Heart right ventricle (tissue), 16 donors: ENCODE measurements around the gene CASKIN1. TPM values are rescaled to one million over a fixed set of nuclear protein-coding genes. Genes with fewer than 3 reads are reported as not detected.

Experiments used
- ATAC-seq, 8 donors: fragments of 200-7000 bp; cut with Tn5 transposase; one replicate each; pipeline ENCODE4 v1.9.1; 2020; ENCODE audit warnings: mild to moderate bottlenecking in 8 of 8, moderate library complexity in 8 of 8, moderate number of reproducible peaks in 1 of 8
- DNase-seq, 2 donors: peaks; one replicate each; pipeline ENCODE4 v3.0.0-alpha.2; 2020
- H3K27ac ChIP-seq, 10 donors: fragments of 200-600 bp; sonication (generic) in 2 of 10; one replicate each; pipeline versions ENCODE4 v1.5.0 to v1.8.0; 2020 to 2022; ENCODE audit warnings: mild to moderate bottlenecking in 3 of 10
- H3K27me3 ChIP-seq, 7 donors: fragments of 200-600 bp; one replicate each; pipeline ENCODE4 v1.8.0; 2021 to 2022; ENCODE audit warnings: mild to moderate bottlenecking in 2 of 7
- H3K36me3 ChIP-seq, 9 donors: fragments of 200-600 bp; sonication (generic) in 1 of 9; one replicate each; pipeline versions ENCODE4 v1.5.0 to v1.8.0; 2020 to 2022; ENCODE audit warnings: mild to moderate bottlenecking in 2 of 9
- H3K4me1 ChIP-seq, 9 donors: fragments of 200-600 bp; sonication (generic) in 1 of 9; one replicate each; pipeline versions ENCODE4 v1.5.0 to v1.8.0; 2020 to 2022; ENCODE audit warnings: mild to moderate bottlenecking in 4 of 9
- H3K4me3 ChIP-seq, 10 donors: fragments of 200-600 bp; sonication (generic) in 2 of 10; one replicate each; pipeline versions ENCODE4 v1.5.0 to v1.8.0; 2020 to 2022; ENCODE audit warnings: mild to moderate bottlenecking in 7 of 10, moderate library complexity in 2 of 10
- H3K9me3 ChIP-seq, 11 donors: fragments of 200-600 bp in 10 of 11; sonication (generic) in 2 of 11; one replicate each; pipeline versions ENCODE4 v1.5.0 to v1.8.0; 2013 to 2022; ENCODE audit warnings: mild to moderate bottlenecking in 2 of 11, control low read depth in 1 of 11, moderate library complexity in 1 of 11
- WGBS, 2 donors: extraction: QIAGEN DNeasy Blood & Tissue Kit; methylation state at CpG; one replicate each; pipeline ENCODE4 v1.1.7; 2013; ENCODE audit warnings: inconsistent platforms in 1 of 2; 5-methylcytosine and 5-hydroxymethylcytosine counted together
- intact Hi-C, 10 donors: fragments of 100-400 bp; cut with DNase I; formaldehyde crosslinking; loops; one replicate each; pipeline versions ENCODE4 v1.11.1 to v1.14.2; 2022
- long read RNA-seq, 3 donors: library from polyadenylated mRNA; unstranded; transcript quantifications; one replicate each; pipeline ENCODE4 v2.0.0, GENCODE V29; 2020 to 2021
- polyA plus RNA-seq, 2 donors: library from polyadenylated mRNA; stranded (reverse); fragments of 200-250 nt; gene quantifications; one replicate each; pipeline ENCODE4 v1.2.3, GENCODE V29; 2013
- total RNA-seq, 10 donors: library from RNA; stranded (reverse); fragmentation: NEBNext Ultra II Directional in 3 of 10; extraction: Animal tissue kit (Norgen Biotek cat#: 25700) in 3 of 10; gene quantifications; one replicate each; pipeline versions ENCODE4 v1.2.1 to v1.2.4, GENCODE V29; 2021 to 2023
- TF ChIP-seq, protein P1 (sequence below), 9 donors: fragments of 200-600 bp; sonication (generic) in 2 of 9; IDR thresholded peaks; one replicate each; pipeline versions ENCODE4 v1.5.0 to v1.8.0; 2021 to 2022; ENCODE audit warnings: antibody characterized with exemption in 9 of 9, mild to moderate bottlenecking in 5 of 9, moderate library complexity in 1 of 9
- donor health status: Arrhythmogenic right ventricular cardiomyopathy.
- donor health status: ischemic (EF 13 %, LVEDD 7.1; RV severe dilation, severe dysfunction).
- donor health status: healthy with polysubstance abuse.
- donor health status: DM: no; HTN: yes; CAD: no.
- donor health status: DM: no; HTN: no; CAD: no.
- donor health status: ischemic (EF 25% LVEDD 6.9; RV normal size, moderate dysfunction).
- donor health status: ischemic (EF 25% LVEDD 5.7; RV mildly dilated, moderate dysfunction).
- donor health status: healthy.
- donor health status: DM: yes; HTN: yes; CAD: no.
- donor health status: Ischemic cardiomyopathy.
- donor health status: ischemic (EF 35%, LVEDD 5.7; RV mildly dilated, moderate dysfunction).
- donor health status: nonischemic (EF 11% LVEDD 7.7; RV severe dilation, severe dysfunction).
- donor health status: DM: yes; HTN: yes; CAD: no.
- donor health status: PGD.
- donor health status: ischemic (EF 29% LVEDD 5.4; RV normal size, mild dysfunction).
- donor health status: nonischemic (EF 23%, LVEDD 6.1; RV moderate dilation, normal function).

The CASKIN1 gene, protein sequence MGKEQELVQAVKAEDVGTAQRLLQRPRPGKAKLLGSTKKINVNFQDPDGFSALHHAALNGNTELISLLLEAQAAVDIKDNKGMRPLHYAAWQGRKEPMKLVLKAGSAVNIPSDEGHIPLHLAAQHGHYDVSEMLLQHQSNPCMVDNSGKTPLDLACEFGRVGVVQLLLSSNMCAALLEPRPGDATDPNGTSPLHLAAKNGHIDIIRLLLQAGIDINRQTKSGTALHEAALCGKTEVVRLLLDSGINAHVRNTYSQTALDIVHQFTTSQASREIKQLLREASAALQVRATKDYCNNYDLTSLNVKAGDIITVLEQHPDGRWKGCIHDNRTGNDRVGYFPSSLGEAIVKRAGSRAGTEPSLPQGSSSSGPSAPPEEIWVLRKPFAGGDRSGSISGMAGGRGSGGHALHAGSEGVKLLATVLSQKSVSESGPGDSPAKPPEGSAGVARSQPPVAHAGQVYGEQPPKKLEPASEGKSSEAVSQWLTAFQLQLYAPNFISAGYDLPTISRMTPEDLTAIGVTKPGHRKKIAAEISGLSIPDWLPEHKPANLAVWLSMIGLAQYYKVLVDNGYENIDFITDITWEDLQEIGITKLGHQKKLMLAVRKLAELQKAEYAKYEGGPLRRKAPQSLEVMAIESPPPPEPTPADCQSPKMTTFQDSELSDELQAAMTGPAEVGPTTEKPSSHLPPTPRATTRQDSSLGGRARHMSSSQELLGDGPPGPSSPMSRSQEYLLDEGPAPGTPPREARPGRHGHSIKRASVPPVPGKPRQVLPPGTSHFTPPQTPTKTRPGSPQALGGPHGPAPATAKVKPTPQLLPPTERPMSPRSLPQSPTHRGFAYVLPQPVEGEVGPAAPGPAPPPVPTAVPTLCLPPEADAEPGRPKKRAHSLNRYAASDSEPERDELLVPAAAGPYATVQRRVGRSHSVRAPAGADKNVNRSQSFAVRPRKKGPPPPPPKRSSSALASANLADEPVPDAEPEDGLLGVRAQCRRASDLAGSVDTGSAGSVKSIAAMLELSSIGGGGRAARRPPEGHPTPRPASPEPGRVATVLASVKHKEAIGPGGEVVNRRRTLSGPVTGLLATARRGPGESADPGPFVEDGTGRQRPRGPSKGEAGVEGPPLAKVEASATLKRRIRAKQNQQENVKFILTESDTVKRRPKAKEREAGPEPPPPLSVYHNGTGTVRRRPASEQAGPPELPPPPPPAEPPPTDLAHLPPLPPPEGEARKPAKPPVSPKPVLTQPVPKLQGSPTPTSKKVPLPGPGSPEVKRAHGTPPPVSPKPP (N-terminal part only)
- total RNA-seq (1 to 10 TPM in 5 of 10 donors, under 1 TPM in 5; 0.24 to 6.0 (median 1.1) TPM), polyA plus RNA-seq (1 to 10 TPM in 1 of 2 donors, under 1 TPM in 1; 0.33 to 3.4 TPM)
- long read RNA-seq, donor 1, partial matches to known transcripts: 1 of 7 reads
- long read RNA-seq, donor 1, other reads (novel, unspliced or antisense): 6 of 7 reads
- long read RNA-seq, donor 2, partial matches to known transcripts: 0 of 2 reads
- long read RNA-seq, donor 2, other reads (novel, unspliced or antisense): 2 of 2 reads
- long read RNA-seq, donor 3: 0 reads

DNA sequence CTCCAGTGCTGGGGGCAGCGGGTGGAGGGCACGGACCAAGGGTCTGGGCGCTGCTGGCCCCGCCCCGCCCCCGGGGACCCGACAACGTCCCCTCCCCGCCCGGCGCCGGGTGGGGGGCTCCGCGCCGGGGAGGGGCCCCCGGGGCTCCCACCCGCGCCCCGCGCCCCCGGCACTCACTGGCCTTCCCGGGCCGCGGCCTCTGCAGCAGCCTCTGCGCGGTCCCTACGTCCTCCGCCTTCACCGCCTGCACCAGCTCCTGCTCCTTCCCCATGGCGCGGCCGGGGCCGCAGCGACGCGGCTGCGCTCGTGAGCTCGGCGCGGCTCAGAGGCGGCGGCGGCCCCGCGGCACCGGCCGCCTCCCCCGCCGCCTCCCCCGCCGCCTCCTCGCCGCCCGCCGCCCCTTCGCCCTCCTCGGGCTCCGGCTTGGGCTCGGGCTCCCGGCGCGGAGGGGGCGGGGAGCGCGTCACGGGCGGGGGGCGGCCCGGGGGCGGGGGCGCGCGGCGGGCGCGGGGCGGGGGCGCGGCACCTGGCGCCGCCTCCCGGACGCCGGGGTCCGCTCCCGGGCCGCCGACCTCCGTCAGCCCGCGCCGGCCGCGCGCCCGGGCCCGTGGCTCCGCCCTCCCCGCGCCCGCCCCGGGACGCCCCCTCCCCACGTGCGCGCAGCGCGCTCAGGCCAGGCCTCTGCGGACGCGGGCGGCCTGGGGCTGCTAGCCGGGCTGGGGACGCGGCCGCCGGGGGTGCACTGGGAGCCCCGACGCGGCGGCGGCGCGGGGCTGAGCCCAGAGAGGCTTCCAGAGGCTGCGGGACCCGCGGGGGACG, at the start of gene CASKIN1:
Gene CASKIN1, minus strand, starts transcription at position 444 of the 819 bp plus-strand sequence. Its CDS starts 173 bp downstream, at position 271.
- H3K4me3 ChIP-seq: peak within 1 kb of the TSS; percentile 23 to 43 (median 35)
- H3K9me3 ChIP-seq: no peaks in the 10 kb centered on the region
- H3K4me1 ChIP-seq: peaks cover 4 to 15% (median 10%) of the 10 kb centered on the region in 9 donors
- H3K36me3 ChIP-seq: no peaks in the 10 kb centered on the region
- H3K27me3 ChIP-seq: peaks cover 14 to 59% (median 39%) of the 10 kb centered on the region in 7 donors
- WGBS, 2 donors: 1% methylated on average over 48 to 127 of the region's 129 CpGs
- TF ChIP-seq, protein P1, sequence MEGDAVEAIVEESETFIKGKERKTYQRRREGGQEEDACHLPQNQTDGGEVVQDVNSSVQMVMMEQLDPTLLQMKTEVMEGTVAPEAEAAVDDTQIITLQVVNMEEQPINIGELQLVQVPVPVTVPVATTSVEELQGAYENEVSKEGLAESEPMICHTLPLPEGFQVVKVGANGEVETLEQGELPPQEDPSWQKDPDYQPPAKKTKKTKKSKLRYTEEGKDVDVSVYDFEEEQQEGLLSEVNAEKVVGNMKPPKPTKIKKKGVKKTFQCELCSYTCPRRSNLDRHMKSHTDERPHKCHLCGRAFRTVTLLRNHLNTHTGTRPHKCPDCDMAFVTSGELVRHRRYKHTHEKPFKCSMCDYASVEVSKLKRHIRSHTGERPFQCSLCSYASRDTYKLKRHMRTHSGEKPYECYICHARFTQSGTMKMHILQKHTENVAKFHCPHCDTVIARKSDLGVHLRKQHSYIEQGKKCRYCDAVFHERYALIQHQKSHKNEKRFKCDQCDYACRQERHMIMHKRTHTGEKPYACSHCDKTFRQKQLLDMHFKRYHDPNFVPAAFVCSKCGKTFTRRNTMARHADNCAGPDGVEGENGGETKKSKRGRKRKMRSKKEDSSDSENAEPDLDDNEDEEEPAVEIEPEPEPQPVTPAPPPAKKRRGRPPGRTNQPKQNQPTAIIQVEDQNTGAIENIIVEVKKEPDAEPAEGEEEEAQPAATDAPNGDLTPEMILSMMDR (IDR thresholded peaks at IDR 0.05): no peak
- intact Hi-C loops: loop anchor here in 1 of 10 donors (10.0 kb wide), 1 partner anchor 308 kb away; no protein-coding TSS in a partner anchor
- ATAC-seq (peak in 1 of 8 donors; percentile 31), DNase-seq (no peak)
- H3K27ac ChIP-seq: no peak within 1 kb of the TSS

DNA sequence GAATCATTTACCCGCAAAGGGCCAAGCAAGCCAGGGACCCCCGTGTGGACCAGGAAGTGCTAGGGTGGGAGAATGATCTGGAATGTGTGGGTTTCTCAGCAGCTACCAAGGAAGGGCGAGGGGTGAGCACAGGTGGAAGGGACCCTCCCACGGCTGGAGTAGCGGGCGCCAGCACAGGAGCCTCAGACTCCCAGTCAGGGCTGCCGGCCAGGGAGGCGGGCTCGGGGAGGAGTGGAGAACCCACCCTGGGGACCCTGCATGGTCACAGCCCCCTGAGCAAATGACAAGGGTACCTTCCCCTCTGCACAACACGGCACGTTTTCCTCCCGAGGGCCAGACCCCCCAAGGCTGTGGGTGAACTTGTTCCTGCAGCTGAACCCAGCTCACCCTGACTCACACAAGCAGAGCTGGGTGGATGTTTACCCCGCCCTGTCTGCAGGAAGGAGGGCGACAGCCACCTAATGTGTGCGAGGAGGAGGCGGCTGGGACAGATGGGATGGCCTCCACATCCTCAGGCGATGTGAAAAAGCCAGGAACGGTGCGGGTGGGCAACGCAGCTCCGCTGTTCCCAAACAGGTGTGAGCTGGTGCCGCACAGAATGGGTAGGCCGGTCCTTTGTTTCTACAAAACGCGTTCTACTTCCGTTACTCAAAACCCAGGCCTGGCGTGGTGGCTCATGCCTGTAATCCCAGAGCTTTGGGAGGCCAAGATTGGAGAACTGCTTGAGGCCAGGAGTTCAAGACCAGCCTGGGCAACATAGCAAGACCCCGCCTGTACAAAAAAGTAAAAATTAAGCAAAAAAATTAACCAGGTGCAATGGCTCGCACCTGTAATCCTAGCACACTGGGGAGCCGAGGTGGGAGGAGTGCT, 48.8 kb upstream of the CASKIN1 start:
- Histone ChIP-seq H3K27me3 (no peaks in the 10 kb centered on the region), H3K36me3 (peaks cover 0 to 90% (median 53%) of the 10 kb centered on the region in 9 donors), H3K4me3 (no peak overlapping the region), H3K9me3 (no peaks in the 10 kb centered on the region), H3K27ac (no peak overlapping the region), H3K4me1 (peaks cover 0 to 16% (median 4%) of the 10 kb centered on the region in 9 donors)
- WGBS, 2 donors: 93 to 94% methylated on average over 30 of the region's 30 CpGs
- ATAC-seq (no peak), DNase-seq (no peak)
- intact Hi-C loops: no loop called here
- TF ChIP-seq, protein P1 (IDR thresholded peaks at IDR 0.05): no peak

DNA sequence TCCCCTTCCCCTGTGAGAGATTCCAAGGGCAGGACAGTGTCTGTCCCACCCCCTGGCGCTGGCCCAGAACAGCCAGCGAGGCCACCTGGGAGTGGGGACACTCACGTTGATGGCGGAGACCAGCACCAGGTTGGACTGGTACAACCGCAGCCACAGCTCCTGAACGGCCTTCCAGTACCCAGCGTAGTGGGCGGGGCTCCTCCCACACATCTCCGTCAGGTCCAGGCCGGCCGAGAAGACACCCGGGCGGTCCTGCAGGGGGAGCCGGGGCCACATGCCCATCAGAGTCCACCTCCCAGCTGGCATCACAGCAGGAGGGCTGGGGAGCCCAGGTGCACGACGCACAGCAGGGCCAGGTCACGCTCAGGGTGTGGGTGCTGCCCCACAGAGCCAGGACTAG, 47.9 kb upstream of the CASKIN1 start:
- H3K36me3 ChIP-seq: peaks cover 0 to 95% (median 53%) of the 10 kb centered on the region in 9 donors
- peaks cover 0 to 8% (median 0%) of the 10 kb centered on the region in 9 donors for H3K4me1 ChIP-seq
- TF ChIP-seq, protein P1 (IDR thresholded peaks at IDR 0.05): no peak
- H3K4me3 ChIP-seq: no peak overlapping the region
- no peaks in the 10 kb centered on the region for H3K27me3 ChIP-seq
- ATAC-seq (peak in 3 of 8 donors; percentile 10 to 22 (median 11)), DNase-seq (no peak)
- H3K9me3 ChIP-seq: no peaks in the 10 kb centered on the region
- H3K27ac ChIP-seq: no peak overlapping the region
- intact Hi-C loops: no loop called here
- 76 to 78% methylated on average over 17 of the region's 17 CpGs for WGBS, 2 donors
